ENCODE measurements around the gene FAAP100.

- TF ChIP-seq POLR2A (IDR thresholded peaks at IDR 0.05), result no peak
- no peak for TF ChIP-seq CTCF (IDR thresholded peaks at IDR 0.05)
- no peak for TF ChIP-seq EP300 (IDR thresholded peaks at IDR 0.05)
These were observed 47.8 kb upstream of the FAAP100 start for GRCh38 chr17:81599719-81600486.

All from upper lobe of left lung (tissue), 4 donors.